Uterus (tissue), 4 donors: Measurements from ENCODE around the gene APOF. TPM values are rescaled to one million over a fixed set of nuclear protein-coding genes. Genes with fewer than 3 reads are reported as not detected.

ENCODE experiments used
- DNase-seq, 2 donors: peaks; one replicate each; pipeline ENCODE4 v3.0.0-alpha.2; 2019 to 2020
- H3K27ac ChIP-seq, 2 donors: fragments of 200-600 bp; sonication (generic); 1 replicate in 1 of 2; 2 replicates in 1 of 2; pipeline ENCODE4 v1.5.1; 2016 to 2018
- H3K27me3 ChIP-seq, 2 donors: fragments of 200-600 bp; sonication (generic); one replicate each; pipeline ENCODE4 v1.5.1; 2018 to 2019; ENCODE audit warnings: control low read depth in 1 of 2
- H3K36me3 ChIP-seq, 2 donors: fragments of 200-600 bp; sonication (generic); one replicate each; pipeline ENCODE4 v1.5.1; 2019; ENCODE audit warnings: control low read depth in 1 of 2
- H3K4me1 ChIP-seq, 2 donors: fragments of 200-600 bp; sonication (generic); one replicate each; pipeline ENCODE4 v1.5.1; 2018 to 2019; ENCODE audit warnings: control low read depth in 1 of 2
- H3K4me3 ChIP-seq, 2 donors: fragments of 200-600 bp; sonication (generic); 1 replicate in 1 of 2; 2 replicates in 1 of 2; pipeline ENCODE4 v1.5.1; 2018 to 2019; ENCODE audit warnings: mild to moderate bottlenecking in 1 of 2
- H3K9me3 ChIP-seq, 2 donors: fragments of 200-600 bp; sonication (generic); one replicate each; pipeline ENCODE4 v1.5.1; 2019; ENCODE audit warnings: control low read depth in 1 of 2
- CTCF ChIP-seq, 4 experiments: fragments of 200-600 bp in 2 of 4; fragments of 450-650 bp in 2 of 4; sonication (generic) in 2 of 4; IDR thresholded peaks; one replicate each; pipeline ENCODE4 v1.5.1; 2016 to 2019; ENCODE audit warnings: antibody characterized with exemption in 4 of 4, mild to moderate bottlenecking in 2 of 4, moderate library complexity in 1 of 4
- POLR2A ChIP-seq, 2 donors: fragments of 450-650 bp; IDR thresholded peaks; one replicate each; pipeline ENCODE4 v1.6.1; 2016; ENCODE audit warnings: antibody characterized with exemption in 2 of 2, mild to moderate bottlenecking in 1 of 2, moderate library complexity in 1 of 2
- intact Hi-C: fragments of 100-400 bp; cut with DNase I; formaldehyde crosslinking; loops from one replicate; pipeline ENCODE4 v1.15.1; 2023; ENCODE audit warnings: low total_unique reads
- total RNA-seq, 4 donors: library from RNA; depleted of rRNA in 3 of 4; stranded (reverse); fragments of >200 nt in 3 of 4; gene quantifications; one replicate each; pipeline versions ENCODE4 v1.1.0 to v1.2.4, GENCODE V29; 2014 to 2023
- donor health status: DM: yes; HTN: yes; CAD: no.

Gene APOF
- total RNA-seq, 4 donors from 2014 or later = not detected

- Histone ChIP-seq H3K27me3 (no peaks in the 10 kb centered on the region), H3K9me3 (no peaks in the 10 kb centered on the region), H3K4me3 (no peak overlapping the region), H3K4me1 (no peaks in the 10 kb centered on the region), H3K36me3 (no peaks in the 10 kb centered on the region), H3K27ac (no peak overlapping the region)
- no peak for DNase-seq
- intact Hi-C loops = loop anchor here (2.0 kb wide), 1 partner anchor 24 kb away; no protein-coding TSS in a partner anchor
- no peak for TF ChIP-seq POLR2A (IDR thresholded peaks at IDR 0.05)
- TF ChIP-seq CTCF (IDR thresholded peaks at IDR 0.05) = no peak
These were observed 12.3 kb upstream of the APOF start for GRCh38 chr12:56374726-56375597.

GRCh38 chr12:56373515-56373914, 10.9 kb upstream of the APOF start:
- no peak for TF ChIP-seq POLR2A (IDR thresholded peaks at IDR 0.05)
- TF ChIP-seq CTCF (IDR thresholded peaks at IDR 0.05) = no peak
- H3K36me3 ChIP-seq = no peaks in the 10 kb centered on the region
- H3K4me3 ChIP-seq = no peak overlapping the region
- intact Hi-C loops = no loop called here
- H3K27ac ChIP-seq = no peak overlapping the region
- no peaks in the 10 kb centered on the region for H3K9me3 ChIP-seq
- H3K27me3 ChIP-seq = no peaks in the 10 kb centered on the region
- no peaks in the 10 kb centered on the region for H3K4me1 ChIP-seq
- no peak for DNase-seq

- no peaks in the 10 kb centered on the region for H3K36me3 ChIP-seq
- intact Hi-C loops = no loop called here
These were observed 4.3 kb upstream of the APOF start for GRCh38 chr12:56366948-56367347.

GRCh38 chr12:56361487-56362129, 1.0 kb downstream of the APOF start:
- intact Hi-C loops = no loop called here
- Histone ChIP-seq H3K36me3 (no peaks in the 10 kb centered on the region), H3K27ac (no peak overlapping the region), H3K9me3 (no peaks in the 10 kb centered on the region), H3K4me1 (peaks cover 0 to 4% of the 10 kb centered on the region in 2 donors), H3K27me3 (no peaks in the 10 kb centered on the region), H3K4me3 (no peak overlapping the region)
- TF ChIP-seq CTCF (IDR thresholded peaks at IDR 0.05) (no peak), POLR2A (IDR thresholded peaks at IDR 0.05) (no peak)
- no peak for DNase-seq

More at GRCh38 chr12:56366948-56367347, 4.3 kb upstream of the APOF start:
- H3K4me1 ChIP-seq = no peaks in the 10 kb centered on the region
- no peaks in the 10 kb centered on the region for H3K27me3 ChIP-seq
- no peak overlapping the region for H3K27ac ChIP-seq
- no peak for DNase-seq
- TF ChIP-seq CTCF (IDR thresholded peaks at IDR 0.05) (no peak), POLR2A (IDR thresholded peaks at IDR 0.05) (no peak)
- no peaks in the 10 kb centered on the region for H3K9me3 ChIP-seq
- H3K4me3 ChIP-seq = no peak overlapping the region
